Activated naive CD4-positive, alpha-beta T cell treated with anti-CD3 and anti-CD28 coated beads, Interleukin-2, amount 50 U/mL, for 72 hours (primary cell): ENCODE results near the gene OTUD7B. TPM values are rescaled to one million over a fixed set of nuclear protein-coding genes. Genes with fewer than 3 reads are reported as not detected.
A peak's percentile ranks its signal among the peaks of the same experiment; 100 is the strongest.
"Not testable (repeated sequence)": the region's sequence is repeated elsewhere in the genome, so short reads cannot be mapped to it uniquely, and the experiment has no call there.

ENCODE experiments used
- ATAC-seq, 2 donors: fragments of 150-1000 bp; cut with Tn5 transposase; 2 replicates each; pipeline ENCODE4 v1.10.0; 2021; ENCODE audit warnings: mild to moderate bottlenecking in 2 of 2, moderate library complexity in 2 of 2
- DNase-seq, 2 donors: peaks; one replicate each; pipeline ENCODE4 v3.0.0; 2021 to 2022; ENCODE audit warnings: low spot score in 2 of 2
- H3K27ac Mint-ChIP-seq, 2 donors: one replicate each; pipeline ENCODE4 v1.8.0; 2022; ENCODE audit warnings: mild to moderate bottlenecking in 2 of 2, mixed read lengths in 2 of 2
- H3K36me3 Mint-ChIP-seq, 2 donors: one replicate each; pipeline ENCODE4 v1.8.0; 2022; ENCODE audit warnings: mixed read lengths in 2 of 2
- H3K9me3 Mint-ChIP-seq, 2 donors: one replicate each; pipeline ENCODE4 v1.8.0; 2022; ENCODE audit warnings: mixed read lengths in 2 of 2
- total RNA-seq, 2 donors: library from RNA; stranded (reverse); gene quantifications; one replicate each; pipeline ENCODE4 v1.2.3, GENCODE V29; 2022

The OTUD7B gene
- total RNA-seq, 2 donors from 2014 or later = 21.7 to 22.8 TPM

GRCh38 chr1:149977345-149977744, 33.2 kb downstream of the OTUD7B start:
- DNase-seq (no peak), ATAC-seq (no peak)
- Mint-ChIP-seq H3K27ac (no peak overlapping the region), H3K36me3 (peaks cover 11 to 35% of the 10 kb centered on the region in 2 donors), H3K9me3 (no peaks in the 10 kb centered on the region)

- peaks cover 11 to 29% of the 10 kb centered on the region in 2 donors for H3K36me3 Mint-ChIP-seq
- H3K27ac Mint-ChIP-seq = peak overlapping the region in 1 of 2 donors; percentile 5
- no peaks in the 10 kb centered on the region for H3K9me3 Mint-ChIP-seq
- no peak for DNase-seq
- no peak for ATAC-seq
Observed at GRCh38 chr1:149972547-149972946, 38.0 kb downstream of the OTUD7B start.

GRCh38 chr1:149967646-149968045, 42.9 kb downstream of the OTUD7B start:
- H3K9me3 Mint-ChIP-seq = no peaks in the 10 kb centered on the region
- H3K27ac Mint-ChIP-seq = peak overlapping the region in 1 of 2 donors; percentile 86
- DNase-seq = no peak
- H3K36me3 Mint-ChIP-seq = peaks cover 9 to 12% of the 10 kb centered on the region in 2 donors
- no peak for ATAC-seq

- DNase-seq (no peak), ATAC-seq (no peak)
- H3K9me3 Mint-ChIP-seq = no peaks in the 10 kb centered on the region
- peaks cover 9 to 12% of the 10 kb centered on the region in 2 donors for H3K36me3 Mint-ChIP-seq
- H3K27ac Mint-ChIP-seq = no peak overlapping the region
Observed at GRCh38 chr1:149967041-149967440, 43.5 kb downstream of the OTUD7B start.

- DNase-seq (no peak), ATAC-seq (no peak)
- Mint-ChIP-seq H3K9me3 (no peaks in the 10 kb centered on the region), H3K27ac (peak overlapping the region in 1 of 2 donors; percentile 47), H3K36me3 (peaks cover 9 to 13% of the 10 kb centered on the region in 2 donors)
Observed at GRCh38 chr1:149966405-149966804, 44.1 kb downstream of the OTUD7B start.

- no peak for DNase-seq
- peak; percentile 22 to 61 for ATAC-seq
- peak overlapping the region in 1 of 2 donors; percentile 40 for H3K27ac Mint-ChIP-seq
- no peaks in the 10 kb centered on the region for H3K9me3 Mint-ChIP-seq
- H3K36me3 Mint-ChIP-seq = peaks cover 9 to 22% of the 10 kb centered on the region in 2 donors
Observed at GRCh38 chr1:149965440-149965839, 45.1 kb downstream of the OTUD7B start.

- no peak for ATAC-seq
- Mint-ChIP-seq H3K27ac (peak overlapping the region in 1 of 2 donors; percentile 77), H3K9me3 (no peaks in the 10 kb centered on the region), H3K36me3 (peaks cover 18 to 29% of the 10 kb centered on the region in 2 donors)
- DNase-seq = no peak
Observed at GRCh38 chr1:149963358-149963757, 47.2 kb downstream of the OTUD7B start.

- no peak for ATAC-seq
- Mint-ChIP-seq H3K36me3 (peaks cover 18 to 34% of the 10 kb centered on the region in 2 donors), H3K27ac (peak overlapping the region in 1 of 2 donors; percentile 77), H3K9me3 (no peaks in the 10 kb centered on the region)
- no peak for DNase-seq
Observed at GRCh38 chr1:149962736-149963135, 47.8 kb downstream of the OTUD7B start.

- DNase-seq = peak in 1 of 2 donors; percentile 47
- Mint-ChIP-seq H3K27ac (no peak overlapping the region), H3K36me3 (peaks cover 18 to 35% of the 10 kb centered on the region in 2 donors), H3K9me3 (no peaks in the 10 kb centered on the region)
- peak; percentile 79 to 82 for ATAC-seq
Observed at GRCh38 chr1:149962039-149962647, 48.4 kb downstream of the OTUD7B start.

- H3K9me3 Mint-ChIP-seq, H3K27ac Mint-ChIP-seq, ATAC-seq, DNase-seq: not testable (repeated sequence)
- H3K36me3 Mint-ChIP-seq = peaks cover 19 to 44% of the 10 kb centered on the region in 2 donors
Observed at GRCh38 chr1:149957548-149957947, 53.0 kb downstream of the OTUD7B start.

GRCh38 chr1:149949911-149950310, 60.6 kb downstream of the OTUD7B start:
- peaks cover 4 to 18% of the 10 kb centered on the region in 2 donors for H3K36me3 Mint-ChIP-seq

GRCh38 chr1:149945206-149945605, 65.3 kb downstream of the OTUD7B start:
- H3K9me3 Mint-ChIP-seq = no peaks in the 10 kb centered on the region
- peaks cover 8% of the 10 kb centered on the region in 2 donors for H3K36me3 Mint-ChIP-seq
- ATAC-seq (no peak), DNase-seq (no peak)
- H3K27ac Mint-ChIP-seq = peak overlapping the region in 1 of 2 donors; percentile 73

More at GRCh38 chr1:149949911-149950310, 60.6 kb downstream of the OTUD7B start:
- H3K9me3 Mint-ChIP-seq = peaks cover 0 to 4% of the 10 kb centered on the region in 2 donors
- ATAC-seq (no peak), DNase-seq (no peak)
- H3K27ac Mint-ChIP-seq = no peak overlapping the region

- Mint-ChIP-seq H3K9me3 (no peaks in the 10 kb centered on the region), H3K27ac (peak overlapping the region in 1 of 2 donors; percentile 73), H3K36me3 (peaks cover 8% of the 10 kb centered on the region in 2 donors)
- DNase-seq = no peak
- no peak for ATAC-seq
Observed at GRCh38 chr1:149942885-149943284, 67.6 kb downstream of the OTUD7B start.

GRCh38 chr1:149942207-149942606, 68.3 kb downstream of the OTUD7B start:
- Mint-ChIP-seq H3K9me3 (no peaks in the 10 kb centered on the region), H3K36me3 (peaks cover 3 to 8% of the 10 kb centered on the region in 2 donors), H3K27ac (no peak overlapping the region)
- DNase-seq = no peak
- no peak for ATAC-seq

- ATAC-seq (no peak), DNase-seq (no peak)
- Mint-ChIP-seq H3K36me3 (peaks cover 0 to 8% of the 10 kb centered on the region in 2 donors), H3K27ac (no peak overlapping the region), H3K9me3 (no peaks in the 10 kb centered on the region)
Observed at GRCh38 chr1:149940427-149940826, 70.1 kb downstream of the OTUD7B start.

GRCh38 chr1:149938668-149939003, 71.9 kb downstream of the OTUD7B start:
- H3K27ac Mint-ChIP-seq = peak overlapping the region; percentile 68 to 78

GRCh38 chr1:149937759-149938158, 72.8 kb downstream of the OTUD7B start:
- no peaks in the 10 kb centered on the region for H3K9me3 Mint-ChIP-seq
- DNase-seq (no peak), ATAC-seq (peak; percentile 15 to 49)
- no peaks in the 10 kb centered on the region for H3K36me3 Mint-ChIP-seq
- no peak overlapping the region for H3K27ac Mint-ChIP-seq

More at GRCh38 chr1:149938668-149939003, 71.9 kb downstream of the OTUD7B start:
- H3K36me3 Mint-ChIP-seq, DNase-seq, H3K9me3 Mint-ChIP-seq, ATAC-seq: not testable (repeated sequence)
